SHP77 (cell line): ENCODE data around the gene PALS1.
"Not testable (repeated sequence)": the region's sequence is repeated elsewhere in the genome, so short reads cannot be mapped to it uniquely, and the experiment has no call there.

Experiments
- DNase-seq, 2 experiments: peaks; one replicate each; lab custom pipeline; 2025; lab: John Stamatoyannopoulos, UW

Gene PALS1

DNA sequence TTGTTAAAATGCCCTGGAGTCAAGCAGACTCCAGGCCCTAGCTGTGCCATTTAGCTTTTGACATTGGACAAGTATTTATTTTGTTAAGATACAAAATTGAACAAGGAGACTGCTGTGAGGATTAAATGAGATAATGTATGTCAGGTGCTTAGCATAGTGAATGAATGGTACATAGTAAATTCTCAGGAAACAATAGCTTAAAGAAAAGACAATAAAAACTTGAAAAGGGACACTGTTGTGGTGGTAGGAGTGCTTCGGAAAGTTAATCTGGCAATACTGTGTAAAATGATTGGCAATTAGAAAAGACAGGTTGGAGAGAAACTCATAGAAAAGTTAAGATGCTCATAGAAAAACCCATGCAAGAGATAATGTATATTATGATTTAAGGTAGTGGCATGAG lies 19.7 kb downstream of the PALS1 start:
- no peak for DNase-seq

DNA sequence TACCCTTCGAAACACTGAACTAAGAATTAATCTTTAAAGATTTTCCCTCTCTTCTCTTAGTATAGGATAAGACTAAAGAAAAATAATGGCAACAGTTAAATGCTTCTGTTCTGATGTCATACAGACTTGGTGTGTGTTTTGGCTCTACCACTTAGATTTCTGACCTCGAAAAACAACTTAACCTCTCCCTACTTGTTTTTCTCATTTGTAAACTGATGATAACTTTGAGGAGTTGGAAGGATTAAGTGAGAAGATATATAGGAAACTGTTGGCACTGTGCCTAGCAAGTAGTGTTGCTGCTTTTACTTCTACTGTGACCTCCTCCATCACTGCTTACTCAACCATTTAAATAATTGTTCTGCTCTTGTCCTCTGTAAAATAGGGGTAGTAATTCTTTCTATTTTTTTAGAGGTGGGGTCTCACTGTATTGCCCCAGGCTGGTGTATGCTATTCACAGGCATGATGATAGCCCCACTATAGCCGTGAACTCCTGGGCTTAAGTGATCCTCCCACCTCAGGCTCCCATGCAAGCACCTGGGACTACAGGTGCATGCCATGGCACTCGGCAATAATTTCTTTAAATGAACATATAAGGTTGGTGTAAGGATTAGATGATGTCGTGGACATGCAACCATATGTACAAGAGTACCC lies 22.4 kb downstream of the PALS1 start:
- DNase-seq, result no peak

DNA sequence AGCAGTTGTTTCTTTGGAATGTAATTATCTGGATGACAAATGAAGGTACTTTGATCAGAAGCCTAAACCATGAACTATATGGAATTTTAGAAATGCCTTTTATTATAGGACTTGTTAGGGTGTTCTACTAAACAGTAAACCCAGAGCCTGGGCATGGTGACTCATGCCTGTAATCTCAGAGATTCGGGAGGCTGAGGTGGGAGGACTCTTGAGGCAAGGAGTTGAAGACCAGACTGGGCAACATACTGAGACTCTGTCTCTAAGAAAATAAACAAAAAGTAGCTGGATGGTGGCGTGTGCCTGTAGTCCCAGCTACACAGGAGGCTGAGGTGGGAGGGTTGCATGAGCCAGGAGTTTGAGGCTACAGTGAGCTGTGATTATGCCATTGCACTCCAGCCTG lies 23.9 kb downstream of the PALS1 start:
- DNase-seq, result no peak

DNA sequence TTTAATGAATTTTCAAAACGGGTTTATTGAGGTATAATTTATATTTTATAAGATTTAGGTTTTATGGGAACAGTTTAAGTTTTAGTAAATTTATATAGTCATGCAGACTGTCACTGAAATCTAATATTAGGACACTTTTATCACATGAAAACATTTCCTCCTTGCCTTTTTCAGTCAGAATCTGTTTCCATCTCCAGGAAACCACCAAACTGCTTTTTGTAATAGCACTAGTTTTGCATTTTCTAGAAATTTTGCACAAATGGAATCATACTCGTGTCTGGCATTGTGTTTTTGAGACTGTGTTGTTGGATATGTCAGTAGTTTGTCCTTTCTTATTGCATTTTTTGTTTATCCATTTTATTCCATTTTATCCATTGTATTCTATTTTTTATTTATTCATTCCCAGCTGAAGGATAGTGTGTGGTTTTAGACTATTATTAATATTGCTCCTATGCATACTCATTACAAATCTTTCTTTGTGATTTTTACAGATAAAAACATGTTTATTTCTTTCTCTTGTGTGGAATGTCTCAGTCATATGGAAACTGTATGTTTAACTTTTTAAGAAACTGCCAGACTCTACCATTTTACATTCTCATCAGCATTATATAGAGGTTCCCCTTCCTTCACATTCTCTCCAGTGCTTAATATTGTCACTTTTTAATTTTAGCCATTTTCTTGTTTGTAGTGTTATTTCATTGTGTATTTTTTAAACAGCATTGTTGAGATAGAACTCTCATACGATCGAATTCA lies 26.5 kb downstream of the PALS1 start:
- DNase-seq, result no peak

DNA sequence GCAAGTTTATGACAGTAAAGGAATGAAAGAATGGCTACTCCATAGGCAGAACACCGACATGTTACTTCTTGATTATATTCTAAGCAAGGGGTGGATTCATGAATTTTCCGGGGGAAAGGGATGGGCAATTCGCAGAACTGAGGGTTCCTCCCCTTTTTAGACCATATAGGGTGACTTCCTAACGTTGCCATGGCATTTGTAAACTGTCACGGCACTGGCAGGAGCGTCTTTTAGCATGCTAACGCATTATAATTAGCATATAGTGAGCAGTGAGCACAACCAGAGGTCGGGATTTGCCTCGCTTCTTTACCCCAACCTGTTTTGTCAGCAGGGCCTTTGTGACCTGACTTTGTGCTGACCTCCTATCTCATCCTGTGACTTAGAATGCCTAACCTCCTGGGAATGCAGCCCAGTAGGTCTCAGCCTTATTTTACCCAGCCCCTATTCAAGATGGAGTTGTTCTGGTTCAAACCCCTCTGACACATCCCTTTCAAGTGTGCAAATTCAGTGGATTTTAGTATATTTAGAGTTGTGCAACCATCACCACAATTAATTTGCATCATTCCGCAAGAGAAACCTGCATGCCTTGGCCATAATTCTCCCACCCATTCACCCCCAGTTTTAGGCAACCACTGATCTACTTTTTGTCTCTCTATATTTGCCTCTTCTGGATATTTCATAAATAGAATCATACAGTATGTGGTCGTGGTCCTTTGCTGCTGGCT lies 27.4 kb downstream of the PALS1 start:
- DNase-seq, result no peak

DNA sequence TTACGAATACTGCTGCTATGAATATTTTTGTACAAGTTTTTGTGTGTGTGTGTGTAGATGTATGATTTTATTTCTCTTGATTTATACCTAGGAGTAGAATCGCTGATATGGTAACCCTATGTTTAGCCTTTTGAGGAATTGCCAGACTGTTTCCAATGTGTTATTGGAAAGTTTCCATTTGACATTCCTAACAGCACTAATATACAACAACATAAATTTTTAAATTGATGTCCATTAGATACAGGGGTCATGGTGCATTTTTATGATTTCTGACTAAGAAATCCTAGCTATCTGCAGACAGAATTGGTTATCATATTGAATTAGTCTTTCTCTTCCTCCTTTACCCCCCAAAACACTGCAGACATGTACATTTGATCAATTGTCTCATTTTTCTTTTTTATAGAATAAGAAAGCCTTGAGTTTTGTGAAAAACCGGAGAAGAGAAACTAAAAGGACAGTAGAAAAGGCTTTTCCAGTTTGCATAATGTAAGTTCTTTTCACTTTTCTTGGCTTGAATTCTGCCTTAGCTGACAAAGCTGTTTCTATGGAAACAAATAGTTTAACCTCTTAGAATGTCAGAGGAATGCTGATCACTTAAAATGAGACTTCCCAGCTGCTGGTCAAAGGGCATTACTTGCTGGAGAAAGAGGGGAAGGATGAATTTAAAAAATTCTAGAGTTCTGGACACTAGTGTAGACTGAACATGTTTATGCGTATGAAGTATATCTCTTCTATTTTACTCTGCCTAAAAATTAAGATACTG lies 28.2 kb downstream of the PALS1 start:
- DNase-seq, result no peak

DNA sequence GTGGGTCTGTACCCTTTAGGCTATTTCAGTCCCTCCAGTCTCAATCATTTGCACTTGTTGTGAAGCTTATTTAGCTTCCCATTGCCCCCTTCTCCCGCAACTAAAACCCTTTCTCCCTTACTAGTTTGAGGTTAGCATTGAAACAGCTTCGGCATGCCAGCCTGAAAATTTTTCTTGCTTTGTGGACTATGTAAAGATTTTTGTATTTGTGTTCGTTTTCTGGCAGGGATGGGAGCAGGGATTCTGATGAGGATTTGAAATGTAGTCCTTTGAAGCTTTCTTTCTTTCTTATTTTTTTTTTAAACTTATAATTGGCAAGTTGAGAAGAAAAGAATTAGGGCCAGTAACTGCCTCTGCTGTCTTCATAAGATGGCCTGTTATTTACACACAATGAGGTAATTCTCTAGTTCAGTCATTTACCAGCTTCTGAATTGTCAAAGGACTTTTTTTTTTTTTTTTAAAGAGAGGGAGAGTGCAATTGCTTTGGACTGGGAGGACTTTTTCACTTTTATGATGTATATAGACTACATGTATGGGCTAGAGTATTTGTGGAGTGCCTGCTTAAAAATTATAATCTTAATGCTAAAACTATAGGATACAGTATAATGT lies 29.0 kb downstream of the PALS1 start:
- DNase-seq, result no peak

DNA sequence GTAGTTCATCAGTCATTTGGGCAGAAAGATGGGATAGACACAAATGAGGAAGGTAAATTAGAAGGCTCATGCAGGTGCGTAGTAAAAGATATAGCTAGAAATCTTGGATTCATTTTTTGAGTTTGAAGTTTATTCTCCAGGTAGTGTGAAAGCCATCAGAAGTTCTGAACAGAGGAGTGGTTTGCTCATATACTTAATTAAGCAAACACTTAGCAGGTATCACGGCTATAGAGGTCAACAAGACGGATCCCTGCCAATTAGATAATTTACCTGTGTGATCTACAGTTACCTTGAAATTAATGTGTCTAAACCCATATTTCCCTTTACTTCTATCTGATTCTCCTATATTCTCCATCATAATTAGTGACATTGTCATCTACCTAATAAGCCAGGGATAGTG lies 29.7 kb downstream of the PALS1 start:
- DNase-seq, result no peak

DNA sequence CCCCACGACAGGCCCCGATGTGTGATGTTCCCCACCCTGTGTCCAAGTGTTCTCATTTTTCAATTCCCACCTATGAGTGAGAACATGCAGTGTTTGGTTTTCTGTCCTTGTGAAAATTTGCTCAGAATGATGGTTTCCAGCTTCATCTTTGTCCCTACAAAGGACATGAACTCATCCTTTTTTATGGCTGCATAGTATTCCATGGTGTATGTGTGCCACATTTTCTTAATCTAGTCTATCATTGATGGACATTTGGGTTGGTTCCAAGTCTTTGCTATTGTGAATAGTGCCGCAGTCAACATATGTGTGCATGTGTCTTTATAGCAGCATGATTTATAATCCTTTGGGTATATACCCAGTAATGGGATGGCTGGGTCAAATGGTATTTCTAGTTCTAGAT lies 32.0 kb downstream of the PALS1 start:
- not testable (repeated sequence) for DNase-seq

DNA sequence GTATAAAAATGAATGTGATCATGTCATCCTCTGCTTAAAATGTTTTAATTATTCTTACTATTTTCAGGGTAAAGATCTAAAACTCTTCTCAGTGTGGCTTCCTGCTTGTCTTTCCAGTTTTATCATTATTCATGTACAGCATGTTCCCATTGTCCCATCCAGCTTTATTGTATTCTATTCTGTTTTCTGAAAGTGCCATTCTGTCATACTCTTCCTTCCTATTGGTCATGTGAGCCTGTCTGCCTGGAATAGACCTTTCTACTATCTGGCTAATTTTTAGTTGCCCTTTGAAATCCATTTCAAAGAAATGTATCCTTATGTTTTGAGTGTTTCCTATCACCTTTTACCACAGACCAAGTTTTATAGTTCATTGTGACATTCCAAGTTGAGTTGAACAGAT lies 34.9 kb downstream of the PALS1 start:
- no peak for DNase-seq

DNA sequence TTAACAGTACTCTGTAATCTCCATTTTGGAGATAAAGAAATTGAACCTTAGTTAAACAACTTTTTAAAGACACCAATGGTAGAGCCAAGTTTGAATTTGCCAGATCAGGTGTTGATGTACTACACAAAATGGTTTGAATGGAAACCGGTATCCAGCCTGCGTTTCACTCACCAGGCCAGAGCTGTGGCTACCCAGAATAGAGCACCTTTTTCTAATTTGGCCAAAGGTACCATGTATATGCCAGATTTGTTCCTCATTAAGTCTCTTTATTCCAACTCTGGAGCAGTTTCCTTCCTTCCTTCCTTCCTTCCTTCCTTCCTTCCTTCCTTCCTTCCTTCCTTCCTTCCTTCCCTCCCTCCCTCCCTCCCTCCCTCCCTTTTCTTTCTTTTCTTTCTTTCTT lies 39.3 kb downstream of the PALS1 start:
- DNase-seq, result no peak

DNA sequence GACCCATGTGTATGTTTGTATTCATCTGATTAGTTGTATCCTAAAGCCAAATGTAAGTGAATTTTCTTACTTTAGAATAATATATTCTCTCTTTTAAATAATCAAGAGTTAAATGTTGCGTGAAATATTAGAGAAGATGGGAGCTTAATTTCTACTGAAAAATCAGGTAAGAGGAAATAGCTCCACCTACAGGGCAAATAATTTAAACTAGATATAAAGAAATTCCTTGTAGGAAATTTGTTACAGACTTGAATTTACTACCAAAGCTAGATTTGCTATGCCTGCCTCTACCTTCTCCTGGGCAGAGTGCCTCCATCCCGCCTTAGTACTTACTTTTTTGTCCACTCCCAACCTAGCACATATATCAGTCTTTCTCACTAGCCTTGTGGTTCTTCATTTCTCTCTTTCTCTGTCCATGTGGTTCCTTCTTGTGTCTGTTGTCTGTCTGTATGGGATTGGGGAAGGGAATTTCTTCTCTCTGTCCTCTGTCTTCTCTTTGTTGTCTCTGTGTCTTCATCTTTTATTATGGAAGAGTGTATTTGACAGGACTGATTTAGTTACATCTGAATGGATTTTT lies 44.7 kb downstream of the PALS1 start:
- DNase-seq, result peak; percentile 11 to 38
